B cell (primary cell): ENCODE data around the gene ZNF277. TPM values are rescaled to one million over a fixed set of nuclear protein-coding genes. Genes with fewer than 3 reads are reported as not detected.

Source experiments
- ATAC-seq: fragments of 200-7000 bp; cut with Tn5 transposase; one replicate; pipeline ENCODE4 v1.10.0; 2021; ENCODE audit warnings: low read depth, mild to moderate bottlenecking, moderate number of reproducible peaks, moderate library complexity
- CTCF ChIA-PET: fragments of 350-600 bp; sonication (Branson Sonifier 250); formaldehyde crosslinking; loops from one replicate; lab custom pipeline; 2021; ENCODE audit warnings: antibody characterized with exemption, inconsistent platforms; lab: Charles Lee
- POLR2A ChIA-PET: fragments of 350-600 bp; sonication (Branson Sonifier 250); formaldehyde crosslinking; loops from one replicate; lab custom pipeline; 2021; ENCODE audit warnings: antibody characterized with exemption; lab: Charles Lee
- DNase-seq: peaks from one replicate; pipeline ENCODE4 v3.0.0; 2013
- H2AFZ ChIP-seq: 2 replicates; pipeline ENCODE4 v1.6.1; 2012; ENCODE audit warnings: mild to moderate bottlenecking, low read depth, low read length; ENCODE audit not compliant: insufficient read depth, poor library complexity, severe bottlenecking
- H3K27ac ChIP-seq, 2 donors: 1 replicate in 1 of 2; 2 replicates in 1 of 2; pipeline ENCODE4 v1.5.1; 2012 to 2013; ENCODE audit warnings: low read length in 2 of 2, mild to moderate bottlenecking in 2 of 2, moderate library complexity in 1 of 2
- H3K27me3 ChIP-seq, 4 experiments: fragments of 200-600 bp in 1 of 4; sonication (generic) in 1 of 4; replicated peaks in 1 of 4; 1 replicate in 2 of 4; 2 replicates in 2 of 4; pipeline versions ENCODE4 v1.6.1 to v1.7.0; 2013 to 2016; ENCODE audit warnings: low read length in 3 of 4, mild to moderate bottlenecking in 2 of 4, mixed read lengths in 1 of 4, moderate library complexity in 1 of 4; ENCODE audit not compliant: insufficient read depth in 4 of 4, control insufficient read depth in 3 of 4; ENCODE audit errors: control extremely low read depth in 1 of 4
- H3K36me3 ChIP-seq, 2 experiments: replicated peaks in 1 of 2; 1 replicate in 1 of 2; 2 replicates in 1 of 2; pipeline versions ENCODE4 v1.6.1 to v1.7.1; 2013; ENCODE audit warnings: low read length in 1 of 2; ENCODE audit not compliant: insufficient read depth in 2 of 2, control insufficient read depth in 1 of 2; ENCODE audit errors: control extremely low read depth in 1 of 2, extremely low read depth in 1 of 2
- H3K4me1 ChIP-seq, 2 donors: fragments of 200-600 bp in 1 of 2; sonication (generic) in 1 of 2; 1 replicate in 1 of 2; 2 replicates in 1 of 2; pipeline versions ENCODE4 v1.5.1 to v1.6.1; 2013 to 2017; ENCODE audit warnings: low read length in 2 of 2; ENCODE audit not compliant: control insufficient read depth in 2 of 2, insufficient read depth in 2 of 2
- H3K4me2 ChIP-seq: replicated peaks from 2 replicates; pipeline ENCODE3; 2012; ENCODE audit warnings: mild to moderate bottlenecking, low read depth, low read length; ENCODE audit not compliant: poor library complexity, severe bottlenecking
- H3K4me3 ChIP-seq, 5 experiments: fragments of 200-600 bp in 1 of 5; sonication (generic) in 1 of 5; 1 replicate in 3 of 5; 2 replicates in 2 of 5; pipeline versions ENCODE4 v1.5.1 to v1.7.0; 2011 to 2016; ENCODE audit warnings: low read length in 4 of 5, mild to moderate bottlenecking in 4 of 5, low read depth in 2 of 5, control low read depth in 1 of 5, moderate library complexity in 1 of 5; ENCODE audit not compliant: insufficient read depth in 1 of 5; ENCODE audit errors: control extremely low read depth in 1 of 5, extremely low read depth in 1 of 5
- H3K79me2 ChIP-seq: fragments of 200-600 bp; sonication (generic); one replicate; pipeline ENCODE4 v1.6.0; 2016; ENCODE audit warnings: low read length; ENCODE audit not compliant: control insufficient read depth, insufficient read depth
- H3K9ac ChIP-seq: fragments of 200-600 bp; sonication (generic); 2 replicates; pipeline ENCODE4 v1.6.1; 2017; ENCODE audit warnings: mild to moderate bottlenecking, low read length, moderate library complexity
- H3K9me3 ChIP-seq, 3 donors: one replicate each; pipeline versions ENCODE4 v1.6.1 to v1.7.1; 2013; ENCODE audit warnings: low read length in 2 of 3; ENCODE audit not compliant: control insufficient read depth in 2 of 3, insufficient read depth in 1 of 3; ENCODE audit errors: control extremely low read depth in 1 of 3
- H4K20me1 ChIP-seq: 2 replicates; pipeline ENCODE4 v1.6.0; 2012; ENCODE audit warnings: mild to moderate bottlenecking, low read length; ENCODE audit not compliant: insufficient read depth, control insufficient read depth, poor library complexity, severe bottlenecking
- H3K27ac Mint-ChIP-seq: one replicate; pipeline ENCODE4 v1.8.0; 2021; ENCODE audit warnings: mixed read lengths
- H3K27me3 Mint-ChIP-seq: one replicate; pipeline ENCODE4 v1.8.0; 2021; ENCODE audit warnings: mixed read lengths
- H3K4me1 Mint-ChIP-seq: one replicate; pipeline ENCODE4 v1.8.0; 2021; ENCODE audit warnings: mixed read lengths
- H3K4me3 Mint-ChIP-seq: one replicate; pipeline ENCODE4 v1.8.0; 2021; ENCODE audit warnings: mixed read lengths
- H3K9me3 Mint-ChIP-seq: one replicate; pipeline ENCODE4 v1.8.0; 2022; ENCODE audit warnings: mixed read lengths; ENCODE audit not compliant: insufficient read depth
- CTCF ChIP-seq: fragments of 200-600 bp; IDR thresholded peaks from one replicate; pipeline ENCODE4 v1.8.0; 2022; ENCODE audit warnings: antibody characterized with exemption, mild to moderate bottlenecking
- EZH2 ChIP-seq: IDR thresholded peaks from 2 replicates; pipeline ENCODE4 v1.6.1; 2012; ENCODE audit warnings: borderline replicate concordance, low read depth, mild to moderate bottlenecking, moderate library complexity, low read length; ENCODE audit not compliant: insufficient read depth, poor library complexity, severe bottlenecking
- WGBS: methylation state at CpG from one replicate; pipeline ENCODE4 v1.1.5; 2013; ENCODE audit warnings: missing lambda C conversion rate; ENCODE audit not compliant: insufficient coverage; 5-methylcytosine and 5-hydroxymethylcytosine counted together
- intact Hi-C: fragments of 100-400 bp; cut with micrococcal nuclease; formaldehyde crosslinking; loops from one replicate; pipeline ENCODE4 v1.10.0; 2022
- polyA plus RNA-seq: library from polyadenylated mRNA; depleted of rRNA; stranded (reverse); fragments of >200 nt; gene quantifications from 2 replicates; pipeline ENCODE4 v1.2.3, GENCODE V29; 2012
- total RNA-seq, 2 donors: library from RNA; stranded (reverse); fragments of 120-200 nt in 1 of 2; gene quantifications; 1 replicate in 1 of 2; 2 replicates in 1 of 2; pipeline versions ENCODE4 v1.2.3 to v1.2.4, GENCODE V29; 2013 to 2022

The ZNF277 gene
- total and polyA plus RNA-seq, 2 donors (not counting 1 experiment from before 2014, with no cell fraction given) = 9.5 to 18.6 TPM

GRCh38 chr7:112262855-112263487, 56.5 kb downstream of the ZNF277 start:
- H3K4me1 ChIP-seq = peaks cover 0 to 5% of the 10 kb centered on the region in 2 donors
- no peaks in the 10 kb centered on the region for H3K36me3 ChIP-seq
- H3K79me2 ChIP-seq = peaks cover 15% of the 10 kb centered on the region
- DNase-seq (no peak), ATAC-seq (no peak)
- no peak overlapping the region for H3K9ac ChIP-seq
- POLR2A ChIA-PET = no interaction called here
- WGBS = 90% methylated on average over 2 of the region's 2 CpGs
- Mint-ChIP-seq H3K27ac (no peak overlapping the region), H3K4me1 (peaks cover 26% of the 10 kb centered on the region), H3K4me3 (no peak overlapping the region), H3K27me3 (no peaks in the 10 kb centered on the region), H3K9me3 (no peaks in the 10 kb centered on the region)
- no peak overlapping the region for H3K27ac ChIP-seq
- H3K27me3 ChIP-seq = no peaks in the 10 kb centered on the region
- CTCF ChIA-PET = no interaction called here
- H4K20me1 ChIP-seq = peaks cover 5% of the 10 kb centered on the region
- H2AFZ ChIP-seq = no peak overlapping the region
- H3K4me3 ChIP-seq = no peak overlapping the region
- H3K9me3 ChIP-seq = no peaks in the 10 kb centered on the region
- intact Hi-C loops = no loop called here
- no peak overlapping the region for H3K4me2 ChIP-seq
- TF ChIP-seq CTCF (no peak), EZH2 (no peak)

GRCh38 chr7:112263519-112263918, 57.0 kb downstream of the ZNF277 start:
- TF ChIP-seq CTCF (no peak), EZH2 (no peak)
- no peaks in the 10 kb centered on the region for H3K27me3 ChIP-seq
- no peak for DNase-seq
- H3K4me3 Mint-ChIP-seq = no peak overlapping the region
- H3K9me3 ChIP-seq = no peaks in the 10 kb centered on the region
- H4K20me1 ChIP-seq = peaks cover 5% of the 10 kb centered on the region
- no peak overlapping the region for H3K4me3 ChIP-seq
- H3K27ac ChIP-seq = no peak overlapping the region
- peaks cover 16% of the 10 kb centered on the region for H3K79me2 ChIP-seq
- H3K36me3 ChIP-seq = no peaks in the 10 kb centered on the region
- H3K9ac ChIP-seq = no peak overlapping the region
- no peak overlapping the region for H3K4me2 ChIP-seq
- no peak overlapping the region for H2AFZ ChIP-seq
- H3K9me3 Mint-ChIP-seq = no peaks in the 10 kb centered on the region
- ChIA-PET CTCF (no interaction called here), POLR2A (no interaction called here)
- no peaks in the 10 kb centered on the region for H3K27me3 Mint-ChIP-seq
- H3K4me1 Mint-ChIP-seq = peaks cover 26% of the 10 kb centered on the region
- intact Hi-C loops = no loop called here
- no peak for ATAC-seq
- H3K27ac Mint-ChIP-seq = no peak overlapping the region
- H3K4me1 ChIP-seq = peaks cover 0 to 5% of the 10 kb centered on the region in 2 donors
